Endothelial cell of hepatic sinusoid (primary cell): Measurements from ENCODE around the gene B4GALT3.

Experiments
- in situ Hi-C: cut with HindIII; loops from 2 replicates; pipeline ENCODE4 v1.10.0; 2017; ENCODE audit warnings: low sequenced_read_pairs

The B4GALT3 gene

GRCh38 chr1:161164901-161165610 lies 12.3 kb downstream of the B4GALT3 start:
- in situ Hi-C loops: no loop called here

- in situ Hi-C loops: no loop called here
Measured at GRCh38 chr1:161163793-161164192, 13.5 kb downstream of the B4GALT3 start.

GRCh38 chr1:161162806-161163205 lies 14.5 kb downstream of the B4GALT3 start:
- in situ Hi-C loops: no loop called here

GRCh38 chr1:161162052-161162451 lies 15.3 kb downstream of the B4GALT3 start:
- in situ Hi-C loops: no loop called here

- in situ Hi-C loops: no loop called here
Measured at GRCh38 chr1:161161652-161162051, 15.7 kb downstream of the B4GALT3 start.

- in situ Hi-C loops: no loop called here
Measured at GRCh38 chr1:161160671-161161145, 16.6 kb downstream of the B4GALT3 start.

- in situ Hi-C loops: no loop called here
Measured at GRCh38 chr1:161159913-161160243, 17.4 kb downstream of the B4GALT3 start.

GRCh38 chr1:161159087-161159912 lies 18.0 kb downstream of the B4GALT3 start, which contains the start of gene USP21:
Gene USP21, plus strand, starts transcription at chr1:161159500. Its CDS starts 1,141 bp downstream, at chr1:161160641.
- in situ Hi-C loops: no loop called here

- in situ Hi-C loops: no loop called here
Measured at GRCh38 chr1:161158316-161159010, 18.8 kb downstream of the B4GALT3 start.

GRCh38 chr1:161157867-161158266 lies 19.4 kb downstream of the B4GALT3 start:
- in situ Hi-C loops: no loop called here

GRCh38 chr1:161153682-161154337 lies 23.5 kb downstream of the B4GALT3 start, which contains the start of gene UFC1:
Gene UFC1, plus strand, starts transcription at chr1:161153978. Its CDS starts 20 bp downstream, at chr1:161153998.
- in situ Hi-C loops: no loop called here

GRCh38 chr1:161153176-161153575 lies 24.1 kb downstream of the B4GALT3 start:
- in situ Hi-C loops: no loop called here

- in situ Hi-C loops: no loop called here
Measured at GRCh38 chr1:161145832-161146231, 31.5 kb downstream of the B4GALT3 start.

- in situ Hi-C loops: loop anchor here (5.0 kb wide), 1 partner anchor 49 kb away; no protein-coding TSS in a partner anchor
Measured at GRCh38 chr1:161140755-161141400, 36.4 kb downstream of the B4GALT3 start.

GRCh38 chr1:161139766-161140165 lies 37.5 kb downstream of the B4GALT3 start:
- in situ Hi-C loops: loop anchor here (5.0 kb wide), 1 partner anchor 47 kb away; no protein-coding TSS in a partner anchor

- in situ Hi-C loops: no loop called here
Measured at GRCh38 chr1:161138431-161138830, 38.9 kb downstream of the B4GALT3 start.

GRCh38 chr1:161137881-161138280 lies 39.4 kb downstream of the B4GALT3 start:
- in situ Hi-C loops: no loop called here

- in situ Hi-C loops: no loop called here
Measured at GRCh38 chr1:161133220-161133740, 44.0 kb downstream of the B4GALT3 start.

- in situ Hi-C loops: no loop called here
Measured at GRCh38 chr1:161132410-161133219, 44.7 kb downstream of the B4GALT3 start, which contains the start of gene DEDD. Gene DEDD, minus strand, starts transcription at chr1:161132667. Its CDS starts 8,205 bp downstream, at chr1:161124462.
